Activated T-cell treated with anti-CD3 and anti-CD28 coated beads, Interleukin-2, amount 50 U/mL, for 24 hours (primary cell): ENCODE measurements around the gene SLC25A41.
A peak's percentile ranks its signal among the peaks of the same experiment; 100 is the strongest.

Experiments
- DNase-seq: peaks from one replicate; pipeline ENCODE4 v3.0.0-alpha.2; 2020
- H3K27ac Mint-ChIP-seq: 2 replicates; pipeline ENCODE4 v1.8.0; 2020; ENCODE audit warnings: mild to moderate bottlenecking, mixed read lengths
- H3K27me3 Mint-ChIP-seq: 2 replicates; pipeline ENCODE4 v1.8.0; 2020; ENCODE audit warnings: mixed read lengths
- H3K36me3 Mint-ChIP-seq: 2 replicates; pipeline ENCODE4 v1.8.0; 2020; ENCODE audit warnings: low read depth, mixed read lengths
- H3K4me1 Mint-ChIP-seq: 2 replicates; pipeline ENCODE4 v1.8.0; 2020; ENCODE audit warnings: low read depth, mixed read lengths
- H3K4me3 Mint-ChIP-seq: 2 replicates; pipeline ENCODE4 v1.8.0; 2020; ENCODE audit warnings: mild to moderate bottlenecking, moderate library complexity, mixed read lengths
- H3K9me3 Mint-ChIP-seq: 2 replicates; pipeline ENCODE4 v1.8.0; 2020; ENCODE audit warnings: mixed read lengths

SLC25A41 gene

GRCh38 chr19:6392221-6393073, 41.1 kb downstream of the SLC25A41 start:
- Mint-ChIP-seq H3K27ac (peak overlapping the region; percentile 99), H3K4me3 (peak overlapping the region; percentile 98), H3K36me3 (peaks cover 54% of the 10 kb centered on the region), H3K4me1 (peaks cover 33% of the 10 kb centered on the region), H3K27me3 (no peaks in the 10 kb centered on the region), H3K9me3 (no peaks in the 10 kb centered on the region)
- DNase-seq = no peak

- no peaks in the 10 kb centered on the region for H3K9me3 Mint-ChIP-seq
- peaks cover 89% of the 10 kb centered on the region for H3K36me3 Mint-ChIP-seq
- H3K4me3 Mint-ChIP-seq = no peak overlapping the region
- DNase-seq = no peak
- H3K27me3 Mint-ChIP-seq = no peaks in the 10 kb centered on the region
- H3K4me1 Mint-ChIP-seq = peaks cover 16% of the 10 kb centered on the region
- H3K27ac Mint-ChIP-seq = no peak overlapping the region
Observed at GRCh38 chr19:6387372-6387771, 46.2 kb downstream of the SLC25A41 start.

- Mint-ChIP-seq H3K27me3 (no peaks in the 10 kb centered on the region), H3K27ac (no peak overlapping the region), H3K9me3 (no peaks in the 10 kb centered on the region), H3K4me3 (no peak overlapping the region), H3K4me1 (peaks cover 3% of the 10 kb centered on the region), H3K36me3 (peaks cover 91% of the 10 kb centered on the region)
- no peak for DNase-seq
Observed at GRCh38 chr19:6384381-6384780, 49.2 kb downstream of the SLC25A41 start.

- no peak overlapping the region for H3K4me3 Mint-ChIP-seq
- H3K36me3 Mint-ChIP-seq = peaks cover 92% of the 10 kb centered on the region
- H3K4me1 Mint-ChIP-seq = peaks cover under 1% of the 10 kb centered on the region
- no peaks in the 10 kb centered on the region for H3K9me3 Mint-ChIP-seq
- DNase-seq = no peak
- no peak overlapping the region for H3K27ac Mint-ChIP-seq
- no peaks in the 10 kb centered on the region for H3K27me3 Mint-ChIP-seq
Observed at GRCh38 chr19:6383188-6383587, 50.4 kb downstream of the SLC25A41 start.

- no peaks in the 10 kb centered on the region for H3K4me1 Mint-ChIP-seq
- no peak overlapping the region for H3K27ac Mint-ChIP-seq
- no peaks in the 10 kb centered on the region for H3K9me3 Mint-ChIP-seq
Observed at GRCh38 chr19:6381030-6381750, 52.4 kb downstream of the SLC25A41 start.

GRCh38 chr19:6379744-6380143, 53.8 kb downstream of the SLC25A41 start:
- H3K36me3 Mint-ChIP-seq = peaks cover 70% of the 10 kb centered on the region
- H3K9me3 Mint-ChIP-seq = no peaks in the 10 kb centered on the region
- DNase-seq = no peak
- H3K27ac Mint-ChIP-seq = no peak overlapping the region
- no peak overlapping the region for H3K4me3 Mint-ChIP-seq
- no peaks in the 10 kb centered on the region for H3K27me3 Mint-ChIP-seq
- no peaks in the 10 kb centered on the region for H3K4me1 Mint-ChIP-seq

More at GRCh38 chr19:6381030-6381750, 52.4 kb downstream of the SLC25A41 start:
- peaks cover 82% of the 10 kb centered on the region for H3K36me3 Mint-ChIP-seq
- DNase-seq = no peak
- H3K4me3 Mint-ChIP-seq = no peak overlapping the region
- H3K27me3 Mint-ChIP-seq = no peaks in the 10 kb centered on the region

GRCh38 chr19:6378486-6378885, 55.1 kb downstream of the SLC25A41 start:
- no peak for DNase-seq
- Mint-ChIP-seq H3K36me3 (peaks cover 61% of the 10 kb centered on the region), H3K27me3 (no peaks in the 10 kb centered on the region), H3K4me3 (no peak overlapping the region), H3K9me3 (no peaks in the 10 kb centered on the region), H3K4me1 (peaks cover 4% of the 10 kb centered on the region), H3K27ac (no peak overlapping the region)

GRCh38 chr19:6378041-6378440, 55.5 kb downstream of the SLC25A41 start:
- Mint-ChIP-seq H3K4me1 (peaks cover 6% of the 10 kb centered on the region), H3K4me3 (no peak overlapping the region), H3K27me3 (no peaks in the 10 kb centered on the region), H3K36me3 (peaks cover 57% of the 10 kb centered on the region), H3K9me3 (no peaks in the 10 kb centered on the region), H3K27ac (no peak overlapping the region)
- no peak for DNase-seq

GRCh38 chr19:6376512-6377190, 56.9 kb downstream of the SLC25A41 start:
- Mint-ChIP-seq H3K4me3 (no peak overlapping the region), H3K9me3 (no peaks in the 10 kb centered on the region), H3K36me3 (peaks cover 44% of the 10 kb centered on the region)

More at GRCh38 chr19:6376512-6377190, 56.9 kb downstream of the SLC25A41 start:
- H3K4me1 Mint-ChIP-seq = peaks cover 10% of the 10 kb centered on the region
- no peak for DNase-seq
- H3K27me3 Mint-ChIP-seq = no peaks in the 10 kb centered on the region
- peak overlapping the region; percentile 22 for H3K27ac Mint-ChIP-seq
